Stimulated activated naive CD8-positive, alpha-beta T cell treated with anti-CD3 and anti-CD28 coated beads, Interleukin-15, Interleukin-2, amounts not matched to agents 100 ng/mL and 50 ng/mL, for 24 hours (primary cell): ENCODE results near the gene MPO.

ENCODE experiments used
- H3K27ac Mint-ChIP-seq: one replicate; pipeline ENCODE4 v1.8.0; 2021; ENCODE audit warnings: mild to moderate bottlenecking, mixed read lengths
- H3K27me3 Mint-ChIP-seq: one replicate; pipeline ENCODE4 v1.8.0; 2021; ENCODE audit warnings: mixed read lengths
- H3K36me3 Mint-ChIP-seq: one replicate; pipeline ENCODE4 v1.8.0; 2021; ENCODE audit warnings: low read depth, mixed read lengths
- H3K4me1 Mint-ChIP-seq: one replicate; pipeline ENCODE4 v1.8.0; 2021; ENCODE audit warnings: low read depth, mixed read lengths
- H3K4me3 Mint-ChIP-seq: one replicate; pipeline ENCODE4 v1.8.0; 2021; ENCODE audit warnings: mild to moderate bottlenecking, mixed read lengths
- H3K9me3 Mint-ChIP-seq: one replicate; pipeline ENCODE4 v1.8.0; 2021; ENCODE audit warnings: mixed read lengths

MPO gene

DNA sequence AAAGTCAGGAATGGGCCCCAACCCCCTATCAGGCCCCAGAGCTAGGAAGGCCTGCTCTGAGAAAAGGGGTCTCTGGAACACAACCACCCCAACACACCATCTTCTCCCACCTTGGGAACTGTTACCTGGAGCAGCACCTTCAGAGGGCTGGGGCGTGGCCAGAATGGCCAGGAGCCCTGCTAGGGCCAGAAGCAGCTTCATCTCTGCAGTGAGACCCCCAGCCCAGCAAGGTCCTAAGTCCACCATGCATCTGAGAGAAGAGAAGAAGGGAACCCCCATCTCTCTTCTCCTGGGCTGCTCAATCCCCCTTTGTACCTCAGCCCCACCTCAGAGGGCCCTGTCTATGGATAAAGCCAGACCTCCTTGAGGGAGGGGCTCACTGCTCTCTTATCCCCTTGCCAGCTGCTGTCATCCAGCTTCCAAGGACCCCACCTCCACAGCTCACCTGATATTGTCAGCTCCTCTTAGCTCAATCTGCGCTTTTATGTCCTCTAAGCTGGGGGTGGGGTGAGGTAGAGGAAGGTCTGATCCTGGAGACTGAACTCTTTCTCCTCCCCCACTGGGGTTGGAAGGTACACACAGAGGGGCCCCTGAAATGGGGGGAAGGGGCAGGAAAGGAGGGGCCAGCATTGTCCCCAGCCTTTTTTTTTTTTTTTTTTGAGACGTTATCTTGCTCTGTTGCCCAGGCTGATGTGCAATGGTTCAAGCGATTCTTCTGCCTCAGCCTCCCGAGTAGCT lies at the start of gene MPO:
Gene MPO (minus strand): TSS at position 456 of the 738 bp plus-strand sequence. CDS start 177 bp downstream, at position 279.
- Mint-ChIP-seq H3K4me1 (no peaks in the 10 kb centered on the region), H3K36me3 (no peaks in the 10 kb centered on the region), H3K4me3 (no peak within 1 kb of the TSS), H3K27me3 (peaks cover 14% of the 10 kb centered on the region), H3K27ac (no peak within 1 kb of the TSS), H3K9me3 (no peaks in the 10 kb centered on the region)

- Mint-ChIP-seq H3K4me1 (peaks cover 79% of the 10 kb centered on the region), H3K4me3 (peak overlapping the region; percentile 92), H3K9me3 (no peaks in the 10 kb centered on the region), H3K27ac (peak overlapping the region; percentile 99), H3K36me3 (peaks cover 39% of the 10 kb centered on the region), H3K27me3 (no peaks in the 10 kb centered on the region)
Observed at GRCh38 chr17:58329810-58330537, 49.2 kb upstream of the MPO start.

- peaks cover 36% of the 10 kb centered on the region for H3K36me3 Mint-ChIP-seq
- no peaks in the 10 kb centered on the region for H3K27me3 Mint-ChIP-seq
- H3K27ac Mint-ChIP-seq: peak overlapping the region; percentile 95
- H3K4me3 Mint-ChIP-seq: peak overlapping the region; percentile 92
- no peaks in the 10 kb centered on the region for H3K9me3 Mint-ChIP-seq
- H3K4me1 Mint-ChIP-seq: peaks cover 77% of the 10 kb centered on the region
Observed at GRCh38 chr17:58329035-58329809, 48.5 kb upstream of the MPO start.

GRCh38 chr17:58328195-58329034 lies 47.7 kb upstream of the MPO start, which contains the start of gene TSPOAP1:
TSS of gene TSPOAP1 (minus strand) at chr17:58328795. CDS start at chr17:58327920, 875 bp downstream.
- no peaks in the 10 kb centered on the region for H3K9me3 Mint-ChIP-seq
- peaks cover 36% of the 10 kb centered on the region for H3K36me3 Mint-ChIP-seq
- peak within 1 kb of the TSS; percentile 95 for H3K27ac Mint-ChIP-seq
- peak within 1 kb of the TSS; percentile 92 for H3K4me3 Mint-ChIP-seq
- peaks cover 77% of the 10 kb centered on the region for H3K4me1 Mint-ChIP-seq
- no peaks in the 10 kb centered on the region for H3K27me3 Mint-ChIP-seq

DNA sequence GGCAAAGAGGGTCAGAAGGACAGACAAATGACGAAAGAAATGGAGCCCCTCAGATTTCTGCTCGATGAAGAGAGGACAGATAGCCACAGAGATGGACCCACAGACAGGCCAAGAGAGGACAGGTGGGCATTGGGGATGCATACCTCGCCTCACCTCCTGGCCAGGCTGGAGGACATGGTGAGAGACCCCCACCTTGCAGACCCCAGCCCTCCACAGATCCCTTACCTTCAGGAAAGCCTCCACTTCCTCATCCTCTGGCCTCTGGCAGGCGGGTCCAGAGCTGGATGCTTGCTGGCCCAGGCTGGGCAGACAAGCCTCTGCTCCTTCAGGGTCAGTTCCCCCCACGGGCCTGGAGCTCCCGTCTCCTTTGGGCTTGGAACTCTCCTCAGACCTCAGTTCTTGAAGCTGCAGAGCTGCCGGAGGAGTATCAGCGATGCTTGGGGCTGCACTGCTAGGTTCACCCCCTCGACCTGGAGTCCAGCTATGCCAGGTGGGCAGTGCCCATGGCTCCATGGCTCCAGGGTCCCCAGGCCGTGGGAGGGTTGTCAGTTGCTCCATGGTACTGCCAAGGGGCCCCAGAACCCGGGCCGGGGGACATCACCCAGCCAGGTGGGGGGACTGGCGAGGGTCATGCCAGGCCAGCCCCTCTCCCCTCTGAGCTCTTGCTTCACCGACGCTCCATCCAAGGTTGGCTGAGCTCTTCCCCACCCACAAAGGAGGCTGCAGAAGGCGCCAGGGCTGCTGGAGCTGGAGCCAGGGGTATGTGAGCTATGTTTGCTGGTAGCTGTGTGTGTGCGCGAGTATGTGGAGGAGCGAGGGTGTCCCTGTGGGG lies 46.8 kb upstream of the MPO start:
- Mint-ChIP-seq H3K27me3 (no peaks in the 10 kb centered on the region), H3K36me3 (peaks cover 32% of the 10 kb centered on the region), H3K4me1 (peaks cover 74% of the 10 kb centered on the region), H3K27ac (peak overlapping the region; percentile 95), H3K4me3 (peak overlapping the region; percentile 92), H3K9me3 (no peaks in the 10 kb centered on the region)

- Mint-ChIP-seq H3K4me3 (peak overlapping the region; percentile 74), H3K9me3 (no peaks in the 10 kb centered on the region), H3K27me3 (no peaks in the 10 kb centered on the region), H3K4me1 (peaks cover 68% of the 10 kb centered on the region), H3K36me3 (peaks cover 26% of the 10 kb centered on the region), H3K27ac (peak overlapping the region; percentile 77)
Observed at GRCh38 chr17:58326609-58327362, 46.1 kb upstream of the MPO start.

DNA sequence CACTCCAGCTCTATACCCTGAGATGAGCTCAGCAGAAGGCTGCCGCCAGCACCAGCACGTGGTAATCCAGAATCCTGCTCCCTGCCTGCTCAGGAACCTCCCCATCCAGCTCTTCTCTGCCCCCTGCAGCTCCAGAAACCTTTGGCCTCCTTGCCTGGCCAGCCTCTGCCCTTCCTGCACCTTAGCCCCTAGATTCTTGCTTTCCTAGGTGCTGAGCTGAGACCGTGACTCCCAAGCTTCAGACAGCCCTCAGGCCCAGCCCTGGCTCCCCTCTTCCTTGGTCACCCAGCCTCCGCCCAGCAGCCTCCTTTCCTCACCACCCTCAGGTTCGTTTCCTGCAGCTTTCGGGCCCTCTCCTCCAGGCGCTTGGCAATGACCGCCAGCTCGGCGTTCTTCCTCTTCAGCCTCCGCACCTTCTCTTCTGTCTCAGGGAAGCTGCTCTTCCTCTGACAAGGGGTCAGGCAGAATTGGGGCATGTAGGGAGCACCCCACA lies 45.3 kb upstream of the MPO start:
- peaks cover 18% of the 10 kb centered on the region for H3K36me3 Mint-ChIP-seq
- H3K27me3 Mint-ChIP-seq: no peaks in the 10 kb centered on the region
- peaks cover 61% of the 10 kb centered on the region for H3K4me1 Mint-ChIP-seq
- no peaks in the 10 kb centered on the region for H3K9me3 Mint-ChIP-seq
- H3K4me3 Mint-ChIP-seq: peak overlapping the region; percentile 64
- peak overlapping the region; percentile 61 for H3K27ac Mint-ChIP-seq

GRCh38 chr17:58325289-58325726 lies 44.6 kb upstream of the MPO start:
- Mint-ChIP-seq H3K36me3 (peaks cover 11% of the 10 kb centered on the region), H3K27ac (peak overlapping the region; percentile 77), H3K4me1 (peaks cover 54% of the 10 kb centered on the region), H3K9me3 (no peaks in the 10 kb centered on the region), H3K4me3 (peak overlapping the region; percentile 52), H3K27me3 (no peaks in the 10 kb centered on the region)

DNA sequence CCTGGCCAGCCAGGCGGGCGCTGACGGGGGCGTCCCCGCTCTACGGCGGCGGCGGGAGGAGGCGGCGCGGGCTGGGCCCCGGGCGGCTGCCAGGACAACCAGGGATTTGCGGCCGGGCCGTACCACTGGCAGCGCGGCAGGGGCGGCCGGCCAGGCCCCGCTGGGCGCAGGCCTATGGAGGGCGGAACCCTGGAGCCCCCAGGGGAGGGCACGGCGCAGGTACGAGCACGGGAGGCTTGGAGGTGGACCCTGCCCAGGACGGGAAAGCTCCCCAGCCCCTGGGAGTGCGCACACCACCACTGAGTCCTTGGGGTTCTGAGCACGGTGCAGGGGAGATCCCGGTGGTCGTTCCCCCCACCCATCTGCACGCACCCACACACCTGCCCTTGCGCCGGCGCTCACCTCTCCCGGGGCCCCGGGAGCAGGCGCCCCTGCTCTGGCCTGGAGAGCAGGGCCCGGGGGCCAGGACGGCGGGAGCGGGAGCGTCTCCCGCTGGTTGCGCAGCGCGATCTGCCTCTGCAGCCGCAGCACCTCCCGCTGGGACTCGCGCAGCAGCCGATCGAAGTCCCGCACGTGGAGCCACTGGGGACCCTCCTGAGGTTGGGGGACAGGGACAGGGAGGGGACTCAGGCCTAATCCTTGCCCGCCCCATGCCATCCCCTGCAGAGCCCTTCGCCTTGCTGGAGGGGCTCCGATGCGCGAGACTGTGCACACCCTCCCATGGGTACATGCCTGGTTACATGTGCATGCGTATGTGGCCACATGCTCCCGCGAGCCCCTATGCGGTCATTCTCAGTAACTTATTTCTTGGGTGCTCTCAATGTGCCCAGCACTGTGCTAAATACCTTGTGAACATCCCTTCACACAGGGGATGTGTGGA lies 43.9 kb upstream of the MPO start:
- Mint-ChIP-seq H3K4me3 (peak overlapping the region; percentile 52), H3K9me3 (no peaks in the 10 kb centered on the region), H3K27ac (peak overlapping the region; percentile 77), H3K27me3 (no peaks in the 10 kb centered on the region), H3K36me3 (peaks cover 4% of the 10 kb centered on the region), H3K4me1 (peaks cover 49% of the 10 kb centered on the region)

GRCh38 chr17:58324056-58324408 lies 43.3 kb upstream of the MPO start:
- no peak overlapping the region for H3K4me3 Mint-ChIP-seq
- peaks cover 43% of the 10 kb centered on the region for H3K4me1 Mint-ChIP-seq
- H3K27me3 Mint-ChIP-seq: no peaks in the 10 kb centered on the region
- H3K27ac Mint-ChIP-seq: no peak overlapping the region
- H3K9me3 Mint-ChIP-seq: no peaks in the 10 kb centered on the region
- H3K36me3 Mint-ChIP-seq: peaks cover 4% of the 10 kb centered on the region

DNA sequence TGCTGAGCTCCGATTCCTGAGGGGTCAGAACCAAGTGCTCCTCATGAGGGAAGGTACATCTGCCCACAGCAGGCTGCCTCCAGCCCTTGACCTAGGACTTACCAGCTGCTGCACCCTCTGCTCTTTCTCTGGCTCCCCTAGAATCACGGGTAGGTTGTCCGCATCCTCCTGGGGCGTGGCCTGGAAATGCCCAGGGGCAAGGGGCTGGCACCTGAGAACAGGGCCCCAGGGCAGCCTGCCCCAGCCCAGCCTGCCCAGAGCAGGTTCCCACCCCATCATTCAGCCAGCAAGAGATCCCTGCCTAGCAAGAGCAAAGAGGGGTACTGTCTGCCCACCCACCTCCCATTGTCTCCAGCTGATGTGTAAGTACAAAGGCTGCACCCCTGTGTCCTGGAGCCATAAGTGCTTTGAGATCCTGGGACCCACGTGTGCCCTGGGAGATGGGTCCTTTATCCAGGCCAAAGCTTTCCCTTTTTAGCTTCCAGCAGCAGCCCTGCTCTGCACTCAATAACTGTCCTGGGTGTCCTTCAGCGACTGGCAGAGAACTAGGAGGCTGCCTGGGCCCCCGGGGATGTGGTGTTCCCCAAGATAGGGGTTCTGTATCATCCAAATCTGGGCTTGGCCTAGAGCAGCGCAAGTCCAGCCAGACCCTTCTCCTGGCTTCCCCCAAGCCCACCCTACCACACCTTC lies 42.8 kb upstream of the MPO start:
- H3K27ac Mint-ChIP-seq: no peak overlapping the region
- no peak overlapping the region for H3K4me3 Mint-ChIP-seq
- H3K4me1 Mint-ChIP-seq: peaks cover 40% of the 10 kb centered on the region
- H3K27me3 Mint-ChIP-seq: no peaks in the 10 kb centered on the region
- peaks cover 4% of the 10 kb centered on the region for H3K36me3 Mint-ChIP-seq
- H3K9me3 Mint-ChIP-seq: no peaks in the 10 kb centered on the region
